Stimulated activated CD4-positive, alpha-beta T cell treated with anti-CD3 and anti-CD28 coated beads, Interleukin-2, amount 100 ng/mL, for 48 hours (primary cell): ENCODE data around the gene VPS8.

Source experiments
- DNase-seq, 2 donors: peaks; one replicate each; pipeline ENCODE4 v3.0.0-alpha.2; 2020

The VPS8 gene, protein sequence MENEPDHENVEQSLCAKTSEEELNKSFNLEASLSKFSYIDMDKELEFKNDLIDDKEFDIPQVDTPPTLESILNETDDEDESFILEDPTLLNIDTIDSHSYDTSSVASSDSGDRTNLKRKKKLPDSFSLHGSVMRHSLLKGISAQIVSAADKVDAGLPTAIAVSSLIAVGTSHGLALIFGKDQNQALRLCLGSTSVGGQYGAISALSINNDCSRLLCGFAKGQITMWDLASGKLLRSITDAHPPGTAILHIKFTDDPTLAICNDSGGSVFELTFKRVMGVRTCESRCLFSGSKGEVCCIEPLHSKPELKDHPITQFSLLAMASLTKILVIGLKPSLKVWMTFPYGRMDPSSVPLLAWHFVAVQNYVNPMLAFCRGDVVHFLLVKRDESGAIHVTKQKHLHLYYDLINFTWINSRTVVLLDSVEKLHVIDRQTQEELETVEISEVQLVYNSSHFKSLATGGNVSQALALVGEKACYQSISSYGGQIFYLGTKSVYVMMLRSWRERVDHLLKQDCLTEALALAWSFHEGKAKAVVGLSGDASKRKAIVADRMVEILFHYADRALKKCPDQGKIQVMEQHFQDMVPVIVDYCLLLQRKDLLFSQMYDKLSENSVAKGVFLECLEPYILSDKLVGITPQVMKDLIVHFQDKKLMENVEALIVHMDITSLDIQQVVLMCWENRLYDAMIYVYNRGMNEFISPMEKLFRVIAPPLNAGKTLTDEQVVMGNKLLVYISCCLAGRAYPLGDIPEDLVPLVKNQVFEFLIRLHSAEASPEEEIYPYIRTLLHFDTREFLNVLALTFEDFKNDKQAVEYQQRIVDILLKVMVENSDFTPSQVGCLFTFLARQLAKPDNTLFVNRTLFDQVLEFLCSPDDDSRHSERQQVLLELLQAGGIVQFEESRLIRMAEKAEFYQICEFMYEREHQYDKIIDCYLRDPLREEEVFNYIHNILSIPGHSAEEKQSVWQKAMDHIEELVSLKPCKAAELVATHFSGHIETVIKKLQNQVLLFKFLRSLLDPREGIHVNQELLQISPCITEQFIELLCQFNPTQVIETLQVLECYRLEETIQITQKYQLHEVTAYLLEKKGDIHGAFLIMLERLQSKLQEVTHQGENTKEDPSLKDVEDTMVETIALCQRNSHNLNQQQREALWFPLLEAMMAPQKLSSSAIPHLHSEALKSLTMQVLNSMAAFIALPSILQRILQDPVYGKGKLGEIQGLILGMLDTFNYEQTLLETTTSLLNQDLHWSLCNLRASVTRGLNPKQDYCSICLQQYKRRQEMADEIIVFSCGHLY (N-terminal part only)

DNA sequence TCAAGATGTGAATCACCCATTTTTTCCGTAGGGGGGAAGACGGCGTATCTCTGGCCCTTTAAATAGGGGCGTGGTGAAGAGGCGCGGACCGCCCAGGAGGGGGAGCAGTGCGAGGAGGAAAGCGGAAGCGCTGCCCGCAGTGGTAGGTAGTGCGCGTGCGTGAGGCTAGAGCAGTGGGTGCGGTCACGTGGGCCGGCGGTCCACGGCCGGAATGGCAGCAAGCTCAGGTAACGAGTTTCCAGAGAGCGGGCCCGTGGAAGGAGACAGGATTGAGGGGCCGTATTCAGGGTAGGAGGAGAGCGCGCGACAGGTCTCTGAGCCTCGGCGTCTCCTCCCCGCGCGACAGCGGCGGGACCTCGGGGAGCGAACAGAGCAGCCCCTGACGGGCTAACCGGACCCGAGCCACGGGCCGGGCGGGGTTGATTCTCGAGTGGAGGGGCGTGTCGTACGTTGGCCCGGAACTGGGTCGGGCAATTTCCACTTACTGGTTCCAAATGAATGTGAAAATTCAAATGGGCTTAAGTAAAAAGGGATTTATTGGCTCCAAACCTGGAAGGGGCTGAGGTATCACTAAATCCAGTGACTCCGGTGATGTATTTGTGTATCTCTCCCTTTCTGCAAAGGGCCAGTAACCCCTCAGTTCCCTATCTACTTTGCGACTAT is at the start of gene VPS8:
Gene VPS8, plus strand, starts transcription at position 168 of the 663 bp plus-strand sequence. CDS start 12,467 bp downstream, outside the sequence.
- DNase-seq, result peak; percentile 92 to 97

DNA sequence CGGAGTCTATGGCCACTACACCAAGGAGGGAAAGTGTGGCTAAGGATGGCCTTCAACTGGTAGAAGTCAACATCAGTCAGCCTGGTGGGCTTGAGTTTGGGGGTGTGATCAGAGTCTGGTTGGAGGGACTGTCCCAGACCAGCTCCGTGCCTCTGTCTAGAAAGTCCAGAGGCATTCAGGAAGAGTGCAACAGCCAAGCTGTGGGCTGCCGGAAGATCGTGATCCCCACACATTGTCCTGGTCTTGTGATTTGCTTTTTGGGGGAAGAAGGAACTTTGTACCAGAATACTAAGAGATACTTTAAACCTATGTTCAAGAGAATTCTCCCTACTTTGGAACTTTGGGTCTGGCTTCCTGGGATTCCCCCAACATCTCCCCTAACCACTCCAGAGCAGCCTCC is 47.8 kb upstream of the VPS8 start:
- DNase-seq, result no peak

DNA sequence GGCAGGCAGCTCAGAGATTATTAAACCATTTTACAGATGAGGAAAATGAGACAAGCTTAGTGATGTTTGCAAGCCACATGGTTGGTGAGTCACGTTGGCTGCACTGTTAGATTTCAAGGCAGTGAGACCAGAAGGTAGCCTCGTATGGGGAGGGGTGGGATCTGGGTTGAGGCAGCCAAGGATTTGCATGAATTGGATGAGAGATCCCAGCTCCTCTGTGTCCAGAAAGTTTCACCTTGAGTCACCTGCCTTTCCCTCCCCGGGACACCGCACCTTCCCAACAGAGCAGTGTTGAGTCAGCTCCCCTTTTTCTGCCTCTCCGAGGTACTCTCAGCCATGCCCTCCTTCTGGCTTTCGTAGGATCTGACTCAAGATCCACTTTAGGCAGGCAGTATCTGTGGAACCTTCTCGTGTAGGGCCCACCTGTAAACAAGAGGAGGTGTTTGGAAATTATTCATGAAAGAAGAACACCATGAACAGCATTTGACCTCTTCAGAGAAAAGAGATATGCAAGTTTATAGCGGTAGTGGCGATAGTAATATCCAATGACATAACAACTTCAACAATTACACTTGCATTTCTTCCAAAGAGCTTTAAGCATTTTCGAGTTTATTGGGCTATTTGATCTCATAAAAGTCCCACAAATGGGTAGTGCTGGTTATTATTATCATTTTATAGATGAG is 46.8 kb upstream of the VPS8 start:
- DNase-seq, result no peak

DNA sequence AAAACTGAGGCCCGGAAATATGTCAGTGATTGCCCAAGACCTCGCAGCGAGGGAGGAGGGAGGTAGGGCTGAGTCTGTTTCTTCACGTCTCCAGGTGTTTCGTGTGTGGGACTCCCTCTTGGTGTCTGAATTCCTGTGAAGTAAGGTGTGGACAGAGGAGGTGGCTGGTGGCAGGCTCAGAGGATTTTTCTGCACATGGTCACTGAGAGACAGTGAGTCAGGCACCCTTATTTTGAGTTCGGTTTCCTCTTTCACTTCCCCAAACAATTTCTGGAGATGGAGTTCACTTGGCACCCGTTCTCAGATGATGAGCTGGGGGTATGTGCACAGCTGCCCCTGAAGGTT is 46.3 kb upstream of the VPS8 start:
- no peak for DNase-seq

DNA sequence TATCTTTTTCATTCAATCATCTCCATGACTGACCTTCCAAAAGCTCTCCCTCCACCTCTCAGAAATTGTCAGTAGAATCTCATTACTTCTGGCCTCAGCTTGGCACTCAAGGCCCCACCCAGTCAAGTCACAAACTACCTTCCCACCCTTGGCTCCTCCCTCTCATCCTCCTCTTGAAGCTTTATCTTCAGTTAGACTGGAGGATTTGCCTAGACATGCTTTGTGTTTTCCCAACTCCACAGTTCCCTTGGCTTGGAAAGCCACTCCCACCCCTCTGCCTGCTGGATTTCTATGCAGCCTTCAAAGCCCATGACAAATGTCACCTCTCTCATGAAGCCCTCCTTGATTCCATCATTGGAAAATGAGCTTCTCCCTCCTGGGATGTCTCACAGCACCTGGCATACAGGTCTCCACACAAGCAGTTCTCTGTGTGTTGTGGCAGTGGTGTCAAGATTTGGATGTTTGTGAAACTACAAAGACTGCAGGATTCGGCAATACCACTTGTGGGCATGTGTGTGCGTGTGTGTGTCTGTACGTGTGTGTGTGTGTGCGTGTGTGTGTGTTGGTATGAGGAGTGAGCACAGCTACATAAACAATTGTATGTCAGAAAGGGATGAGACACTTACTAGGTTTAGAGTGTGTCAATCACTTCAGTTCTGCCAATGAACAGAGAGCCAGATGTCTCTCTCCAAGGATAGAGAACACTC is 45.3 kb upstream of the VPS8 start:
- DNase-seq, result no peak

DNA sequence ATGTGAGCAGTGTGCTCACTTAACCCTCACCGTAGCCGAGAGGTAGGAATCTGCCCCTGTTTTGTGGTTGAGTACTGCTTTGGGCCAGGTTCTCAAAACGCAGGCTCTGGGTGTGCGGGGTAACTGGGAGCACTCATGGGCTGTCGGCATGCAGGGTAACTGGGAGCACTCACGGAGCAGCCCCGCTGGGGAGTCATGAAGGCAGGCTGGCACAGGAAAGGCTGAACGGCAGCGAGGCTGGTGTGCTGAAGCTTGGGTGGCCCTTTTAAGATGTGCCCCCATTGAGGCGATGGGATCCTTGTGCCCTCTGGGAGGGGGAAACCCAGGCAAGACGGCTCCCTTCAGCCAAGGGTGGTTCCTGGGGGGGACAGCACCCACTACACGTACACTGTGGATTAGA is 44.6 kb upstream of the VPS8 start:
- no peak for DNase-seq

DNA sequence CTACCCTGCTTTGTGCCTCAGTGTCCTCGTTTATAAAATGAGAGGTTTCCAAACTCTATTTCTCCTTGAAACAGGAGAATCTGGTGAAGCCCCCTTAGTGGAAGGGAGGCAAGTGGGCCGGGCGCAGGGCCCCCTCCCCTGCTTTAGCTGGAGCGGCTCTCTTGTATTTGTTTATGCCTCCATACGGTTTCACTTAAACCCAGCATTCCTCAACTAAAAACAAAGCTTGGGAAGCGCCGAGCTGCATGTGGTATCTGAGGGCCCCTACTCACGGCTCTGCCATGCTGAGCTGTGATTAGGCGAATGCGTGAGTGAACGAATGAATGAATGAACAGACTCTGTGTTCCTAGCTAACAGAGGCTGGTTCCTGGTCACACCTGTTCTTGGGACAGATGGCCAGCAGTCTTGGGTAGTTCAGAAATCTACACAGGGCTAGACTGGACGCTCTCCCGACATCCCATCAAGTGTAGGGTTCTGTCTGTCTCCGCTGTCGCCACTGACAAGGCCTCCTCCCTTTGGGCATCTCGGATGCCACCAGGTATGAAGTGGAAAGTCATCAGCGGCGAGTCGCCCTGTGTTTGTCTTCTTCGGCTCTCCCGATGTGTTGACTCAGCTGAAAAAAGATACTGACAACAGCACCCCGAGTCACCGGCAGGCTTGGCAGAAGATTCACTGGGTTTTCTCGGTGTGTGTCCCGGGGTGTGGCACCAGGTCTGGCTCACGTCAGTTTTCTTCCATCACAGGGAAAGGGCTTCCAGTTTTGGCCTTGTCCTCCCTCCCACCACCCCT is 42.4 kb upstream of the VPS8 start:
- no peak for DNase-seq

DNA sequence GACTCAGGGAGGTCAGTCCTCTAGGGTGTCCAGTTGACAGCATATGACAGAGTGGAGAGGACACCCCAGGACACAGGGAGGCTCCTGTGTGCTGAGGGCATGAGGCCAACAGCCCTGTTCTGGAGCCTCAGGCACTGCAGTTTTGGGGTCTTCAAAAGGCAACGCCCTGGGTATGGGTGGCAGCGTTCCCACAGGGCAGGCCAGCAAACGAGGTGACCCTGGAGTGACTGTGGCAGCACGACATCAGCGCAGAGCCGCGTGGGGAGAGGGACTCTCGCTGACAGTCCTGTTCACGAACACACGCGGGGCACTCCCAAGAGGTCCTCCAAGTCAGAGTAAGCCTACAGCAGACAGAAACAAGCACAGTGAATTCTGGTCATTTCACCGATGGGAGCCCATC is 41.4 kb upstream of the VPS8 start:
- DNase-seq, result no peak

DNA sequence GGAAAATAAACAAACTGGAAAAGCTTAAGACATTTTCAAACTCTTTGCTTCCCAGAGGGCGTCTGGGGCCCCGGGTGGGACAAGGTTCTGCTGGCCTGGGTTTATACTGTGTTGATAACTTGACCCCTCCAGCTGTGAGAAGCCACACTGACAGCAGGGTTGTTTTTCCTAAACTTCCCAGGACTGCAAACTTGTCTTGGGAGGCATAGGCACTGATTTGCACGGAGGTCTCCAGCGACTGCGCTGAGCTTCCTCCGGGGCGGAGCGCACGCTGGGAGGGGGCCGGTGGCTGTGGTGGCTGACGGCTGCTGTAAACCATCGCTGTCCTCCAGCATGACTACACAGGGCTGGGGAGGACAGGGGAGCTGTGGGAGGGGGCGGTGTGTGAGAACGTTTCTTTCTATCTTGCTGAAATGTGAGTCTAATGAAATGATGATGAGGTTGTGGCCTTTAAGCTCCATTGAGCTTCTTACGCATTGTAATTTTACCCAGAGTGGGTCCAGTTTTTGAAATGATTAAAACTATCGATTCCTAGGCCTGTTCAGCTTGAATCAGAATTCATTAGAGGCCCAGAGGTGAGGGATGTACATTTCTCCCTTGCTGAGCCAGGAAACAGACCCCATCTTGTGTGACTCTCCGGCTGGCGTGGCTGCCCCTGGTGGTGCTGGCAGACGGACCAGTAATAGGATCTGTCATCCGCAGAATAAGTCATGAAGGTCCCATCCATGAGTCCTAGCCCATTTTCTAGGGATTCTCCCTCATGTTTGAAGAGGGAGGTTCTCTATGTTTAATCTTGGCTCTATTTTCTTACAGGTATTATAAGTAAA is 40.5 kb upstream of the VPS8 start:
- DNase-seq, result no peak

DNA sequence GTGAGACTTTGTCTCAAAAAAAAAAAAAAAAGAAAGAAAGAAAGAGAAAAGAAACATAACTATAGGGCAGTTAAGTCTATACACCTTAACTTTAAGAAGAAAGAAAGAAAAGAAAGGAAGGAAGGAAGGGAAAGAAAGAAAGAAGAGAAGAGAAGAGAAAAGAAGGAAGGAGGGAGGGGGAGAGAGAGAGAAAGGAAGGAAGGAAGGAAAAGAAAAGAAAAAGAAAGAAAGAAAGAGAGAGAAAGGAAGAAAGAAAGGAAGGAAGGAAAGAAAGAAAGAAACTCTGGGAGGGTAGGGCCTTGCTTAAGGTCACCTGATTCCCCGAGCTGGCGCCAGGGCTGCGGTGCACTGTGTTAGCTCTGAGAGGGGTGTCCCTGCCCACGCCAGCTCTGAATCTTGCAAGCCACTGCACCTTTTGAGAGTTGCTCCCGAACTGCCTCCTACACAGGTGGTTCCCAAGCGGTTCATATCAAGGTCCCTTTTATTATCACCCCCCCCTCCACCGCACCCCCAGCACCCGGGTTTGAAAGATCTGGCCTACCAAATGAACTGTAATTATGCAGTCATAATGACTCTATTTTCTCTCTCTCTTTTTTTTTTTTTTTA is 39.2 kb upstream of the VPS8 start:
- DNase-seq, result no peak

DNA sequence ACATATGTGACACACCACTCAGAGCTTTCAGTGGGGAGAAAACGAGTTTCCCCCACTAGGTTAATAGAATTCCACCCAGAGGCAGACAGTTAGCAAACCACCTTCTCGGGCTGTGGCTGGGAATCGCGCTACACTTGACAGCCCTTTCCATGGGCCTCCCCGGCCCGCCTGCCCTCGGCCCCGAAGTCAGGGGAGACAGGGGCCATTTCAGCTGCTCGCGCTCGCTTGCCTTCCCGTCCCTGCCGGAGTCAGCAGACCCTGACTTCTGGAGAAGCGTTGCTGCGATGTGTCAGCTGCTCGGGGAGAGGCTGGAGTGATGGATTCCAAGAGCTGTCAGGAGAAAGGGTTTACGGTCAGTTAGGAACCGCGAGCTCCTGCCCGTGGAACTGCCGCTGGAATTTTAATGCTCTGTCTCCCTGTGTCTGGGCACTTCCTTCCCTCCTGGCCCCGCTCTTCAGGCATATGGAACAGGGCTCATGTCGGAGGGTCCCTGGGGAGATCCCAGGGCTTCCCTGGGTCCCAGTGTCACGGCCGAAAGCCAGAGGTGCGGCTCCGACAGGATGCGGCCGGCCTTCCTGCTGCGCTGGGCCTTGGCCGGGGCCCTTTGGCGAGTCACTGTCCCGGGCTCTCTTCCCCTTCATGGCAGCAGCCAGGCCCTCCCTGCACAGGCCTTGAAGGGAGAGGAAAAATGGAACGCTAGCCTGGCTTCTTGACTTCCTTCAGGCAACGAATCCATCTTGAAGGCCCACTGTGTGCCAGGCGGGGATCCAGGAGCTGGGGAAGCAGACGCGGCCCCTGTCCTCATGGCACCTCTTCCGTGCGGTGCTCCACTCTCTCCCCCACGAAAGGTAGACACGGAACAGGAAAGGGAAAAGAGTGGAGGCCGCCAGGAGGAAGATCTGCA is 38.4 kb upstream of the VPS8 start:
- no peak for DNase-seq

DNA sequence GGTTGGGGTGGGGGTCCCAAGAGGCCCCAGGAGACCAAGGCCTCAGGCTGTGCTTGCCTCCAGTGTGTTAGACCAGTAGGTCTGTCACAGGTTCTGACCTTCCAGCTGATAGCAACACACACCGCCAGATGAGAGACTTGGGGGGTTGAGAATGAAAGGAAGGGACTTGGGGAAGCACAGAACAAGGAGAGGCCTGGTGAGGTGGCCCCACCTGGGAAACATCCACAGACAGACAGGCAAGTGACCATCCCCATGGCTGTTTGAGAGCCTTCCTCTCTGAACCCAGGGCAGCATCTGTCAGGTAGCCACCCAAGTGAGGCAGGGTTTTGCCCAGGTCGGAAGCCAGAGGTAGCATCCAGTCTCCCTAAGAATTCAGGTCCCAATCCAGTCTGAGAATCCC is 35.0 kb upstream of the VPS8 start:
- DNase-seq, result no peak

DNA sequence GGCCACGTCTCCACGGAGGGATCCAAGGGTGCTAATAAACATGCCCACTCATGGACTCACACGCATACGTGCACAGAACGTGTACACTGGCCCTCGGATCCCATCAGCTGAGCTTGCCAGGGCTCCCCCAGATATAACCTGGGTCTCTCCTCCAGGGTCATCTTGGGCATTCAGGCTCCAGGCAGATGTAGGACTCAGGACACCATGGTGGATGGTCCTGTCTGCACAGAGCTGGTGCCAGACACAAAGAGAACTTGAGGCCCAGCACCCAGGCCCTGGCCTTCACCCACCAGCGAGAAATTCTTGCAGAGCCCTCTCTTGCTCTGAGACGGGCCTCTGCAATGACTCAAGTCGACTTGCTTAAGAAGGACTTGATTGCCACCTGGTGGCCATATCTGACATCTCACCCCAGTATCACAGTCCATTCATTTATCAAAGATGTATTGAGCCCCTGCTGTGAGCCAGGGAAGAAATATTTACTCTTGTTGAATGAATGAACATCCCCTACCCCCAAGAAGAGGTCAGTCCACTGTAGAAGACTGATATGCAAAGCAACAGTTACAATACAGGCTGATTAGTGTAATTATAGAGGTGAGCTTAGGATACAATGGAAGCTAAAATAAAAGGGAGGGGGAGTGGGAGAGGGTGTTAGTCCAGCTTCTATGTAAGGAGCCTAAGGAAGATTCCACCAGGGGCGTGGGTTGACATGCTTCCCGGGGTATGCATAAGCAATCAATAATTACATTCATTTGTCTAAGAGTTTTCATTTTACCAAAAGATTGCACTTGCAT is 34.2 kb upstream of the VPS8 start:
- peak; percentile 67 to 75 for DNase-seq

DNA sequence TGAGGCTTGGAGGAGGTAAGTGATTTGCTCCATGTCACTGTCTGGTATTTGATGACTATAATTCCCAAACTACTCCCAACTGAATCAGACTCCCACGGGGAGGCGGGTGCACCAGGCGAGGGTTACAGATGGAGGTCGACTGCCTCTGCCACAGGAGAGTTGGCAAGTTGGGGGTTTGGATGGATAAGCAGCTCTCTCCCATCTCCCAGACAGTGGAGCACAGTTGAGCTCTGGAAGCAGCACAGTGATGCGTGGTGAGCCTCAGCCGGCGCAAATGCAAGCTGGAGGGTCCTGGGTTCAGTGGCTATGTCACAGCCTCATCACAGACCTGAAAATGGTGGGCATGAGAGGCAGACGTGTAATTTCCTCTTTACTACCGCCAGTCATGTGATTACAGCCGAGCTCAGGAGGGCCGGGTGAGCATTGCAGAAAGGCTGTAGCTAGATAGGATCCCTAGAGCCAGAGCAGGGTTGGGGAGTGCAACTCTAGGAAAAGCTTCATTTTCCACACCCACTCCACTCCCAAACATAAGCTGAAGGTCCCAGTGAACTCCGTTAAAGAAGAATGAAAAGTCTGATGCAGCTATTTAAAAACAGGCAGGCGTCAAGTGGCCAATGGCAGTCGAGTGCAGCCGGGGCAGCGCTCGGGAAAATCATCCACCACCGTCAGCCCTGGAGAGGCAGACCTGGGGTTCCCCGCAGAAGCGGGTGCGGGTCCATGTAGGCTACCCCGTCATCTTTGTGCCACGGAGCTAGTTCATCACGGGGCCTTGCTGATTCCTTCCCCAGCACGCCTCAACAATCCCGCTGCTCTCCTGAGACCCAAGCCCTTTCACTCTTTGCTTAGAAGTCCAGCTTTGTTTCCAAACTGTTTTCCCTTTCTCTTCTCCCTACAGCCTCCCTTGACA is 33.3 kb upstream of the VPS8 start:
- DNase-seq, result no peak

DNA sequence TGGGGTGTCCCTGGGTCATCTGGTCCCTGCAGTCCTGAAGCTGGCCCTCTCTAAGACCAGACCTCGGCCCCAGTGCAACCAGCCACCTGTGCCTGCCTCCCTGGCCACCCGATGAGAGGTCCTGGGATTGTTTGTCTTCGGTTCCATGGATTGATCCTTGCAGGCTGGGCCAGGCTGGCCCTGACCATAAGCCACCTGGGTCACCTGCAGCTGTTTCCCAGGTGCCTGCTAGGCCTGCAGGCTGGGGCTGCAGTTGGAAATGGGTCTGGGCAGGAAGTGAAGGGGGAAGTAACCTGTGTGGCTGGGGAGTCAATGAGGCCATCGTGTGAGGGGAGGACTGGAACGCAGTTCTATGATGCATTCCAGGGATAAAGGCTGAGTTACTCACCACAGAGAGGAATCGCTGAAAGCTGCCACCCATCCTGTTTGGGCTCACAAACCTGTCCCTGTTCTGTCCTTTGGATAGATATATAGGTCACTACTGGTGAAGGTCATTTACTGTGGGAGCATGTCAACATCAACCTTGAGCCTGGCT is 30.9 kb upstream of the VPS8 start:
- DNase-seq, result no peak

DNA sequence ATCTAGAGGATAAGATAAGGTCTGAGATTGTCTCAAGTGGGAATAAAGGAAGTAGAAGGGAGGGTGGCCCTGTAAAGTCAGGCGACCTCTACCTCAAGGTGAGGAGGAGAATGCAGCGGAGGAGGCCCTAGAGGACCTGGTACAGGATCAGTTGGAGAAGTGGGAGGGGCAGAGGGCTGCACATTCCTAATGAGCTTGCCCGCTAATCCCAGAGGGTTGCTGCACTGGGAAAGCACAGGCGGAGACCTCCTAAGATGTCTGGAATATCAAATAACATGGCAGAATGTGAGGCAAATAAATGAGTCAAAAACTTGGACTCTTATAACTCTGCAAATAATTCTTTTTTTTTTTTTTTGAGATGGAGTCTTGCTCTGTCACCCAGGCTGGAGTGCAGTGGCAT is 30.2 kb upstream of the VPS8 start:
- no peak for DNase-seq
